ENCODE results near the gene TMC5.
"Not testable (repeated sequence)": the region's sequence is repeated elsewhere in the genome, so short reads cannot be mapped to it uniquely, and the experiment has no call there.

TMC5 gene, protein sequence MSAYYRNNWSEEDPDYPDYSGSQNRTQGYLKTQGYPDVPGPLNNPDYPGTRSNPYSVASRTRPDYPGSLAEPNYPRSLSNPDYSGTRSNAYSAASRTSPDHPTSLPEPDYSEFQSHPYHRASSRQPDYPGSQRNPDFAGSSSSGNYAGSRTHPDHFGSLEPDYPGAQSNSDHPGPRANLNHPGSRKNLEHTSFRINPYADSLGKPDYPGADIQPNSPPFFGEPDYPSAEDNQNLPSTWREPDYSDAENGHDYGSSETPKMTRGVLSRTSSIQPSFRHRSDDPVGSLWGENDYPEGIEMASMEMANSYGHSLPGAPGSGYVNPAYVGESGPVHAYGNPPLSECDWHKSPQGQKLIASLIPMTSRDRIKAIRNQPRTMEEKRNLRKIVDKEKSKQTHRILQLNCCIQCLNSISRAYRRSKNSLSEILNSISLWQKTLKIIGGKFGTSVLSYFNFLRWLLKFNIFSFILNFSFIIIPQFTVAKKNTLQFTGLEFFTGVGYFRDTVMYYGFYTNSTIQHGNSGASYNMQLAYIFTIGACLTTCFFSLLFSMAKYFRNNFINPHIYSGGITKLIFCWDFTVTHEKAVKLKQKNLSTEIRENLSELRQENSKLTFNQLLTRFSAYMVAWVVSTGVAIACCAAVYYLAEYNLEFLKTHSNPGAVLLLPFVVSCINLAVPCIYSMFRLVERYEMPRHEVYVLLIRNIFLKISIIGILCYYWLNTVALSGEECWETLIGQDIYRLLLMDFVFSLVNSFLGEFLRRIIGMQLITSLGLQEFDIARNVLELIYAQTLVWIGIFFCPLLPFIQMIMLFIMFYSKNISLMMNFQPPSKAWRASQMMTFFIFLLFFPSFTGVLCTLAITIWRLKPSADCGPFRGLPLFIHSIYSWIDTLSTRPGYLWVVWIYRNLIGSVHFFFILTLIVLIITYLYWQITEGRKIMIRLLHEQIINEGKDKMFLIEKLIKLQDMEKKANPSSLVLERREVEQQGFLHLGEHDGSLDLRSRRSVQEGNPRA

DNA sequence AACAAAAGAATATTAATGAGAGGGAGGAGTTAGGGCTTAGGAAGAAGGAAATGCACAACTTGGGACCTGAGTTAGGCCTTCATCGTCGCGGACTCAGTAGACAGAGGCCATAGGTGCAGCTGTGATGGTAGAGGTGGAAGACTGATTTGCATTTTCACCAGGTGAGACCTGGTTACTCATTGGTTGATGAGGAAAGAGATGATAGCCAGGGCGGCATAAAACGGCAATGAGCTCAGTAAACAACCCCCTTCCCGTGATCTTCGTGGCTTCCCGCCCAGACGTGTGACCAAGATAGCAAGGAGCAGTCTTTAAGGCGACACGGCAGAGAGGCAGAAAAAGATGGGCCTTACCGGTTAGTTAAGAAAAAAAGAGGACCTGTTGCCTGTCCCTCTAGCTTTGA, at the start of gene TMC5:
TSS of gene TMC5 (plus strand) at position 244 of the 400 bp plus-strand sequence. CDS start 22,156 bp downstream, outside the sequence.
- H3K9me3 ChIP-seq (ENCODE audit: low read length): no peaks in the 10 kb centered on the region
- H3K27ac ChIP-seq (ENCODE audit: low read depth, low read length): no peak within 1 kb of the TSS
- peaks cover 0 to 5% of the 10 kb centered on the region in 2 donors for H3K27me3 ChIP-seq (ENCODE audit: control insufficient read depth in 1 of 2, insufficient read depth in 2 of 2, low read length in 2 of 2)
- H3K9ac ChIP-seq (ENCODE audit: low read length): no peak within 1 kb of the TSS
- no peaks in the 10 kb centered on the region for H3K4me1 ChIP-seq (ENCODE audit: insufficient read depth, low read length)
- no peak within 1 kb of the TSS for H3K4me3 ChIP-seq (ENCODE audit: low read depth in 1 of 2, low read length in 2 of 2)
- H3K36me3 ChIP-seq (ENCODE audit: insufficient read depth, low read length): no peaks in the 10 kb centered on the region

DNA sequence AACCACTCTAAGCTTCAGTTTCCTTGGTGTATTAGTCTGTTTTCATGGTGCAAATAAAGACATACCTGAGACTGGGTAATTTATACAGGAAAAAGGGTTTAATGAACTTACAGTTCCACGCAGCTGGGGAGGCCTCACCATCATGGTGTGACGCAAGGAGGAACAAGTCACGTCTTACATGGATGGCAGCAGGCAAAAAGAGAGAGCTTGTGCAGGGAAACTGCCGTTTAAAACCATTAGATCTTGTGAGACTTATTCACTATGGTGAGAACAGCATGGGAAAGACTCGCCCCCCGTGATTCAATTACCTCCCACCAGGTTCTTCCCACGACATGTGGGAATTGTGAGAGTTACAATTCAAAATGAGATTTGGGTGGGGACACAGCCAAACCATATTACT, 45.1 kb upstream of the TMC5 start:
- not testable (repeated sequence) for H3K9ac ChIP-seq (ENCODE audit: low read length); H3K36me3 ChIP-seq (ENCODE audit: insufficient read depth, low read length); H3K4me1 ChIP-seq (ENCODE audit: insufficient read depth, low read length); H3K27me3 ChIP-seq (ENCODE audit: control insufficient read depth in 1 of 2, insufficient read depth in 2 of 2, low read length in 2 of 2); H3K9me3 ChIP-seq (ENCODE audit: low read length); H3K27ac ChIP-seq (ENCODE audit: low read depth, low read length); H3K4me3 ChIP-seq (ENCODE audit: low read depth in 1 of 2, low read length in 2 of 2)

DNA sequence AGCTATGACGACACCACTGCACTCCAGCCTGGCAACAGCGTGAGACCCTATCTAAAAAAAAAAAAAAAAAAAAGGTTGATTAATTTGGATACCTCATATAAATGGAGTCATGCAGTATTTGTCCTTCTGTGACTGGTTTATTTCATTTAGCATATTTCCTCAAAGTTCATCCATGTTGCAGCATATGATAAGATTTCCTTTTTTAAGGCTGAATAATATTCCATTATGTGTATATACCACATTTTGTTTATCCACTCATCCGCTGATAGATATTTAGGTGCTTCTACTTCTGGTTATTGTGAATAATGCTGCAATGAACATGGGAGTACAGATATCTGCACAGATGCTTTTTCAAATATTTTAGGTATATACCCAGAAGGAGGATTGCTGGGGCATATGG, 43.3 kb upstream of the TMC5 start:
- Histone ChIP-seq H3K27me3 (ENCODE audit: control insufficient read depth in 1 of 2, insufficient read depth in 2 of 2, low read length in 2 of 2) (no peaks in the 10 kb centered on the region), H3K27ac (ENCODE audit: low read depth, low read length) (no peak overlapping the region), H3K9ac (ENCODE audit: low read length) (no peak overlapping the region), H3K4me3 (ENCODE audit: low read depth in 1 of 2, low read length in 2 of 2) (no peak overlapping the region), H3K4me1 (ENCODE audit: insufficient read depth, low read length) (no peaks in the 10 kb centered on the region), H3K9me3 (ENCODE audit: low read length) (no peaks in the 10 kb centered on the region), H3K36me3 (ENCODE audit: insufficient read depth, low read length) (no peaks in the 10 kb centered on the region)

DNA sequence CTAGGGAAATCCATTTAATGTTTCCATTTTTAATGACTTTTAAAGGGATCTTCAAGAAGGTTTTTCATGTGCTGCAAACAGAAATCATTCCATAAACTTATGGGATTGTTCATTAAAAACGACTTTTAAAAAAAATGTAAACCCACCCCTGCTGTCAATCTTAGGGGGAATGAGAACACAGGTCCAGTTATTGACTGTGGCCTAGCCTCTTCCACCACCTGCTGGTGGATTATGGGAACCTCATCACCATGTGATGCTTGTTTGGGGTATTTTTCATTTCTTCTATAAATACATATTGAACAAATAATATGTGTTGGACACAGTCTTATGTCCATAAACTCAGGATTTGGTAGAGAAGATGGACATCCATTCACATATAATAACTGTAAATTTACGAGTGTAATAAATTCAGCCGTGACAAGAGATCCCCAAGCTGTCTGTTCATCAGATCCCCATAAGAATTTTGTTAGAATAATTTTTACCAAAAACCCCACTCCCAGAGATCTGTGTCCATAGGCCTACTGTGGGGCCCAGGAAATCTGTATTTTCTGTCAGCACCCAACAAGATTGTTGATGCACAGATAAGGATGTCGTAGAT, 42.0 kb upstream of the TMC5 start:
- no peak overlapping the region for H3K27ac ChIP-seq (ENCODE audit: low read depth, low read length)
- H3K9ac ChIP-seq (ENCODE audit: low read length): no peak overlapping the region
- H3K4me3 ChIP-seq (ENCODE audit: low read depth in 1 of 2, low read length in 2 of 2): no peak overlapping the region
- no peaks in the 10 kb centered on the region for H3K27me3 ChIP-seq (ENCODE audit: control insufficient read depth in 1 of 2, insufficient read depth in 2 of 2, low read length in 2 of 2)
- H3K9me3 ChIP-seq (ENCODE audit: low read length): no peaks in the 10 kb centered on the region
- no peaks in the 10 kb centered on the region for H3K4me1 ChIP-seq (ENCODE audit: insufficient read depth, low read length)
- no peaks in the 10 kb centered on the region for H3K36me3 ChIP-seq (ENCODE audit: insufficient read depth, low read length)

DNA sequence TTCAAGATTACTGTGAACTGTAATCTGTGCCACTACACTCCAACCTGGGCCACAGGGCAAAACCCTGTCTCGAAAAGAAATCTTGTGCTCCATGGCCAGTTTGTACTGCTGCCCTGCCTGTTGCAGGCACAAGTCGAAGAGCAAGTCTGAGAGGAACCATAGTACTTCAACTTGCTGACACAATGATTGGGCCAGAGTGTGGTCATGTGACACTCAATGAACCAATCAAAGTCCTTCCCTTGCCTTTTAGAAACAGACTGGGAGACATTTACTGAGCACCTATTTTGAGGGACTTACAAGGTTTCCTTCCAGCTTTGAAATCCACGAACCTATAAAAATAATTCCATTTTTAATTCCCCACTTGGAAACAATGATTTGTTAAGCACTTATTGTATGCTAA, 39.8 kb upstream of the TMC5 start:
- Histone ChIP-seq H3K27me3 (ENCODE audit: control insufficient read depth in 1 of 2, insufficient read depth in 2 of 2, low read length in 2 of 2) (peaks cover 0 to 2% of the 10 kb centered on the region in 2 donors), H3K36me3 (ENCODE audit: insufficient read depth, low read length) (no peaks in the 10 kb centered on the region), H3K4me3 (ENCODE audit: low read depth in 1 of 2, low read length in 2 of 2) (no peak overlapping the region), H3K9me3 (ENCODE audit: low read length) (no peaks in the 10 kb centered on the region), H3K4me1 (ENCODE audit: insufficient read depth, low read length) (no peaks in the 10 kb centered on the region), H3K9ac (ENCODE audit: low read length) (no peak overlapping the region), H3K27ac (ENCODE audit: low read depth, low read length) (no peak overlapping the region)

DNA sequence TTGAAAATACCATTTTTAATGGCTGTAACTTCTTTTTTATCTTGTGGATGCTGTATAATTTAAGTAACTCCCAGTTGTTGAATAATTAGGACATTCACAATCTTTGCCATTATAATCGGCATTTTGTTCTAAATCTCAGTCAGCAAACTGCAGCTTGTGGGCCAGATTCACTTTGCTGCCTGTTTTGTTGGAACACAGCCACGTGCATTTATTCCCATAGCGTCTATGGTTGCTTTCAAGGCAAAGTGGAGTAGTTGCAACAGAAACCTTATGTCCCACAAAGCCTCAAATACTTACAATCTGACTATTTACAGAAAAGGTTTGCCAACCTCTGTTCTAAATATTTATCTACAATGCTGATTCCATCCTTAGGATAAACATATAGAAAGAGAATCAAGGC, 39.2 kb upstream of the TMC5 start:
- H3K36me3 ChIP-seq (ENCODE audit: insufficient read depth, low read length): no peaks in the 10 kb centered on the region
- no peaks in the 10 kb centered on the region for H3K9me3 ChIP-seq (ENCODE audit: low read length)
- no peak overlapping the region for H3K9ac ChIP-seq (ENCODE audit: low read length)
- no peak overlapping the region for H3K4me3 ChIP-seq (ENCODE audit: low read depth in 1 of 2, low read length in 2 of 2)
- no peaks in the 10 kb centered on the region for H3K4me1 ChIP-seq (ENCODE audit: insufficient read depth, low read length)
- H3K27me3 ChIP-seq (ENCODE audit: control insufficient read depth in 1 of 2, insufficient read depth in 2 of 2, low read length in 2 of 2): peaks cover 0 to 6% of the 10 kb centered on the region in 2 donors
- H3K27ac ChIP-seq (ENCODE audit: low read depth, low read length): no peak overlapping the region

DNA sequence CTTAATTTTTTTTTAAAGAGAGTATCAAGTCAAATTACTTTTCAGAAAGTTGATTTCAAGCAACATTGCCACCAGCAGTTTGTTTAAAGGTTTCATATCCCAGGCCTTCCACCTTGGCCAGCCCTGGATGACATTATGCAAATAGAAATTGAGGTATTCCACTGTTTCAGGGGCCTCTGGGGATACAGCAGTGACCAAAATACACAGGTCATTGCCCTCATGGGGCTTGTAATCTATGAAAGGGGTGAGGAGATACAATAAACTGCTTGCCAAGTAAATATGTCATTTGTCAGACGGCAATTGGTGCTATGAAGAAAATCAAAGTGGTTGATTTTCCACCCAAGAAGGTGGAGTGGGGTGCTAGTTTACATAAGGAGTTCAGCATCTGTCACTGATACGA, 37.8 kb upstream of the TMC5 start:
- Histone ChIP-seq H3K27ac (ENCODE audit: low read depth, low read length) (no peak overlapping the region), H3K9me3 (ENCODE audit: low read length) (no peaks in the 10 kb centered on the region), H3K27me3 (ENCODE audit: control insufficient read depth in 1 of 2, insufficient read depth in 2 of 2, low read length in 2 of 2) (peaks cover 0 to 6% of the 10 kb centered on the region in 2 donors), H3K36me3 (ENCODE audit: insufficient read depth, low read length) (no peaks in the 10 kb centered on the region), H3K4me3 (ENCODE audit: low read depth in 1 of 2, low read length in 2 of 2) (no peak overlapping the region), H3K4me1 (ENCODE audit: insufficient read depth, low read length) (no peaks in the 10 kb centered on the region), H3K9ac (ENCODE audit: low read length) (no peak overlapping the region)

DNA sequence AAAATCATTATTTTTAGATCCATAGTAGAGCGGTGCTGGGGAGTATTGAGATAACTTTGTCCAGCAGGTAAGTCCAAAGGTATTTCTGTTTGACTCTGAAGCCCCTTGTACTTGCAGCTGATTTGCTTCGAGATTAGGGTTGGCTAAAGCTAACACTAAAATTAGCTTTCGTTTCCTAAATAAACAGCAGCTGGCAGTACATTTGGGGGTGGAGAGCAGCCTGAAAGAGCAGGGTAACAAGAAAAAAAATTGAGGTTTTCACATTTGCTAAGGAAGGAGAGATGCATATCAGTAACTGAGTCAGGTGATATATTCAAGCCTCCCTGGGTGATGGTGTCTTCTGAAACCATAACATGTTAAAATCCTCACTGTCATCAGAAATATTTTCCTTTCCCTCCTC, 37.4 kb upstream of the TMC5 start:
- no peak overlapping the region for H3K27ac ChIP-seq (ENCODE audit: low read depth, low read length)
- no peak overlapping the region for H3K4me3 ChIP-seq (ENCODE audit: low read depth in 1 of 2, low read length in 2 of 2)
- H3K4me1 ChIP-seq (ENCODE audit: insufficient read depth, low read length): no peaks in the 10 kb centered on the region
- H3K27me3 ChIP-seq (ENCODE audit: control insufficient read depth in 1 of 2, insufficient read depth in 2 of 2, low read length in 2 of 2): peaks cover 0 to 6% of the 10 kb centered on the region in 2 donors
- H3K9ac ChIP-seq (ENCODE audit: low read length): no peak overlapping the region
- H3K36me3 ChIP-seq (ENCODE audit: insufficient read depth, low read length): no peaks in the 10 kb centered on the region
- no peaks in the 10 kb centered on the region for H3K9me3 ChIP-seq (ENCODE audit: low read length)

DNA sequence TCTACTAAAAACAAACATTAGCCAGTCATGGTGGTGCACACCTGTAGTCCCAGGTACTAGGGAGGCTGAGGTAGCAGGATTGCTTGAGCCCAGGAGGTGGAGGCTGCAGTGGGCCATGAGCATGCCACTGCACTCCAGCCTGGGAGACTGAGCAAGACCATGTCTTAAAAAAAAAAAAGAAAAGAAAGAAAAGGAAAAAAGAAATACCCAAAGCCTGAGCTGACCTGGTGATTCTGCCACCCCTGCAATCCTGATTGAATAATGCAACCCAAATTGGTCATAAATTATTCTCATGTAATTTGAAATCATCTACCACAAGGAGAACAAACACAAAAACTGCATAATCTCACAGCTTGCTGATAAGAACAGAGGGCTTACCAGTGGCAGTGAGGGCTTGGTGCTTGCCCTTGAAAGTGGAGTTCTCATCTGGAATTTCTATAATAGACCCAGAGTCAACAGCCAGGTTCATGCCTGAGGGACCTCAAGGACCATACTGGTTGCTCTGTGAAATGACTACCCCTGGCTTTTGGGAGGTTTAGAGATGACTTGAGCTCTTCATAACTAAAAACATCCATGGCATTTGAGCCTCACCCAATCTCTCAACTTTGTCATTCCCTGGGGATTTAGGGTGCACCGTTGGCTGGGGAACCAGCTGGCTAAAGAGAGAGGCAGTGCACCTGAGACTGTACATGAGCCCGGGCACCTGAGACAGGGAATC, 35.4 kb upstream of the TMC5 start:
- H3K27ac ChIP-seq (ENCODE audit: low read depth, low read length): no peak overlapping the region
- no peaks in the 10 kb centered on the region for H3K36me3 ChIP-seq (ENCODE audit: insufficient read depth, low read length)

DNA sequence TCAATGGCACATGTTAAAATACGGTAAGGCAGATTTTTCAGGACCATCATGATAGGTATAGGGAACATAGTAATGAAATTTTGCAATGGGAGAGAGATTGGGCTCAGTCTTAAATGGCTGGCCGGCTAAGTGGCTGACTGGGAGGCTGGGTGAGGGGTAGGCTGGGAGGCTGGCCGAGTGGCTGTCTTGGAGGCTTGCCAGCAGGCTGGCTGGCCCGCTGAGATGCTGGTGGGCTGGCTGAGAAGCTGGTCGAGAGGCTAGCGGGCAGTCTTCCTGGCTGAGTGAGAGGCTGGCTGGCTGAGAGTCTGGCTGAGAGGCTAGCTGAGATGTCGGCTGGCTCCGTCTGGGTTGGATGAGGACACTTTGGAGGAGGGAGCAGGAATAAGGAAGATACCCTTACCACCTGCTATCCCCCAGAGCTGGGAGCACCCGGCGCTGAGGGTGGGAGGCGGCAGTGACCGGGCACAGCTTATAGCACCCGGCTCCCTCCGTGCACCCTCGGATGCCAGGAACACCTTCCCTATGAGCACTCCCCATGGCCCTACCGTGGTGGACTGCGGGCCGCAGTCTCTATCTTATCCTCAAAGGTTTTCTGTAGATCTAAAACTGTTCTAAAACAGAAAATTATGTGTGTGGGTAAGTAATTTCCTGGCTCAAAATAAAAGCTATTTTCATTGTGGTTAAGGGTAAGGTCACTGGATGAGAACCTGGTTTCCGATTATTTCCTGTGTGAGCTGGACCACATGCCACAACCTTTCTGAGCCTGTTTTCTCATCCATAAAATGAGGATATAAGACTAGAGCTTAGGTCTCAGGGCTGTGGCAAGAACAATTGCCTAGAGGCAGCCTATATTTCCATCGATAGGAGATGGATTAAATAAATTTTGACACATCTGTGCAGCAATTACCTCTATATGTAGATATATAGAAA, 34.5 kb upstream of the TMC5 start:
- no peak overlapping the region for H3K4me3 ChIP-seq (ENCODE audit: low read depth in 1 of 2, low read length in 2 of 2)
- H3K4me1 ChIP-seq (ENCODE audit: insufficient read depth, low read length): no peaks in the 10 kb centered on the region
- H3K9ac ChIP-seq (ENCODE audit: low read length): no peak overlapping the region
- no peak overlapping the region for H3K27ac ChIP-seq (ENCODE audit: low read depth, low read length)
- no peaks in the 10 kb centered on the region for H3K36me3 ChIP-seq (ENCODE audit: insufficient read depth, low read length)
- H3K27me3 ChIP-seq (ENCODE audit: control insufficient read depth in 1 of 2, insufficient read depth in 2 of 2, low read length in 2 of 2): peaks cover 0 to 6% of the 10 kb centered on the region in 2 donors
- H3K9me3 ChIP-seq (ENCODE audit: low read length): no peaks in the 10 kb centered on the region

More for the DNA sequence above, 35.4 kb upstream of the TMC5 start:
- Histone ChIP-seq H3K27me3 (ENCODE audit: control insufficient read depth in 1 of 2, insufficient read depth in 2 of 2, low read length in 2 of 2) (peaks cover 0 to 6% of the 10 kb centered on the region in 2 donors), H3K9me3 (ENCODE audit: low read length) (no peaks in the 10 kb centered on the region), H3K4me3 (ENCODE audit: low read depth in 1 of 2, low read length in 2 of 2) (no peak overlapping the region), H3K9ac (ENCODE audit: low read length) (no peak overlapping the region), H3K4me1 (ENCODE audit: insufficient read depth, low read length) (no peaks in the 10 kb centered on the region)
